Measurements from ENCODE around the gene GNGT2. TPM values are rescaled to one million over a fixed set of nuclear protein-coding genes. Genes with fewer than 3 reads are reported as not detected.

GNGT2 gene
- polyA plus RNA-seq, 1 donor (not counting 4 experiments of a cell fraction or from before 2014, with no cell fraction given): not detected

GRCh38 chr17:49170216-49170615 is 40.2 kb downstream of the GNGT2 start:
- Histone ChIP-seq H3K9me3 (ENCODE audit: control insufficient read depth, low read depth, low read length) (no peaks in the 10 kb centered on the region), H3K4me3 (ENCODE audit: control insufficient read depth in 2 of 3, extremely low read depth in 1 of 3, insufficient read depth in 2 of 3, low read depth in 1 of 3, low read length in 3 of 3) (no peak overlapping the region), H3K36me3 (ENCODE audit: control insufficient read depth in 2 of 2, extremely low read depth in 1 of 2, insufficient read depth in 2 of 2, low read length in 2 of 2) (no peaks in the 10 kb centered on the region), H2AFZ (ENCODE audit: control insufficient read depth, low read length) (no peak overlapping the region), H3K4me2 (ENCODE audit: control insufficient read depth, extremely low read depth, insufficient read depth, low read depth, low read length) (no peak overlapping the region), H3K4me1 (ENCODE audit: control insufficient read depth, extremely low read depth, insufficient read depth, low read length) (no peaks in the 10 kb centered on the region), H3K9me1 (ENCODE audit: control insufficient read depth, extremely low read depth, insufficient read depth, low read length) (no peaks in the 10 kb centered on the region), H3K27me3 (ENCODE audit: control insufficient read depth, extremely low read depth, insufficient read depth, low read length) (peaks cover 7% of the 10 kb centered on the region), H3K27ac (ENCODE audit: control insufficient read depth, insufficient read depth, low read length) (no peak overlapping the region), H4K20me1 (ENCODE audit: control insufficient read depth, extremely low read depth, insufficient read depth, low read length) (no peaks in the 10 kb centered on the region), H3K79me2 (ENCODE audit: control insufficient read depth, insufficient read depth, low read length) (no peaks in the 10 kb centered on the region), H3K9ac (ENCODE audit: control insufficient read depth, extremely low read depth, insufficient read depth, low read length) (no peak overlapping the region)
- dilution Hi-C loops (cut with MboI; ENCODE audit: extremely low pct_ligation_motif_present, low sequenced_read_pairs): no loop called here
- FAIRE-seq: no peak
- DNase-seq (ENCODE audit: low read depth, low spot score): no peak
- no peak for TF ChIP-seq EZH2 (IDR thresholded peaks at IDR 0.05; ENCODE audit: low read length)
- no peak for TF ChIP-seq CTCF (optimal IDR thresholded peaks at IDR 0.05 in 1 of 3, IDR thresholded peaks at IDR 0.05 in 1 of 3, conservative IDR thresholded peaks at IDR 0.05 in 1 of 3; ENCODE audit: extremely low read depth in 1 of 3, insufficient read depth in 2 of 3, low read length in 3 of 3)

- H3K4me1 ChIP-seq (ENCODE audit: control insufficient read depth, extremely low read depth, insufficient read depth, low read length): no peaks in the 10 kb centered on the region
- no peaks in the 10 kb centered on the region for H3K36me3 ChIP-seq (ENCODE audit: control insufficient read depth in 2 of 2, extremely low read depth in 1 of 2, insufficient read depth in 2 of 2, low read length in 2 of 2)
- no peaks in the 10 kb centered on the region for H3K9me1 ChIP-seq (ENCODE audit: control insufficient read depth, extremely low read depth, insufficient read depth, low read length)
- H3K9me3 ChIP-seq (ENCODE audit: control insufficient read depth, low read depth, low read length): no peaks in the 10 kb centered on the region
- dilution Hi-C loops (cut with MboI; ENCODE audit: extremely low pct_ligation_motif_present, low sequenced_read_pairs): no loop called here
- TF ChIP-seq CTCF (optimal IDR thresholded peaks at IDR 0.05 in 1 of 3, IDR thresholded peaks at IDR 0.05 in 1 of 3, conservative IDR thresholded peaks at IDR 0.05 in 1 of 3; ENCODE audit: extremely low read depth in 1 of 3, insufficient read depth in 2 of 3, low read length in 3 of 3) (no peak), EZH2 (IDR thresholded peaks at IDR 0.05; ENCODE audit: low read length) (no peak)
- DNase-seq (ENCODE audit: low read depth, low spot score) (no peak), FAIRE-seq (no peak)
- H4K20me1 ChIP-seq (ENCODE audit: control insufficient read depth, extremely low read depth, insufficient read depth, low read length): no peaks in the 10 kb centered on the region
- H3K4me3 ChIP-seq (ENCODE audit: control insufficient read depth in 2 of 3, extremely low read depth in 1 of 3, insufficient read depth in 2 of 3, low read depth in 1 of 3, low read length in 3 of 3): no peak overlapping the region
- H2AFZ ChIP-seq (ENCODE audit: control insufficient read depth, low read length): no peak overlapping the region
- H3K9ac ChIP-seq (ENCODE audit: control insufficient read depth, extremely low read depth, insufficient read depth, low read length): no peak overlapping the region
- H3K27me3 ChIP-seq (ENCODE audit: control insufficient read depth, extremely low read depth, insufficient read depth, low read length): peaks cover 7% of the 10 kb centered on the region
- H3K27ac ChIP-seq (ENCODE audit: control insufficient read depth, insufficient read depth, low read length): no peak overlapping the region
- H3K4me2 ChIP-seq (ENCODE audit: control insufficient read depth, extremely low read depth, insufficient read depth, low read depth, low read length): no peak overlapping the region
- H3K79me2 ChIP-seq (ENCODE audit: control insufficient read depth, insufficient read depth, low read length): no peaks in the 10 kb centered on the region
These were observed 41.7 kb downstream of the GNGT2 start for GRCh38 chr17:49168706-49169105.
